ENCODE data around the gene MYH11. TPM values are rescaled to one million over a fixed set of nuclear protein-coding genes. Genes with fewer than 3 reads are reported as not detected.

Gene MYH11
- total RNA-seq, 1 experiment from 2014 or later, result not detected

DNA sequence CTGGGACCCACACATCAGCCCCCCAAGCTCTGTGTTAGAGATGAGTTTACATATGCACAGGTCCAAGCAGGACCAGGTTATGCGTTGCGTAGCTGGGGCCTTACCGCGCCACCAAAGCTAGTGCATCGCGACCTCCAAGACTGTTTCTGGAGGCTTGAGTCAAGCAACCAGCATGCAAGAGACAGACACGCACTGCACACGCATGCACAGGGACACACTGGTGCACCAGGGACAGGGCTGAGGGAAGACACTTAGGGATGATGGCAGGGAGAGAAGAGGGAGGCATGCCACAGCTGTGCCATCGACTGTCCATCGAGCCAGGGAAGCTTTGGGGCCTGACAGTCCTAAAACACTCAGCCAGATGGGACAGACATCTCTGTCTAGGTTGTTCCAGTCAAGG is 72.8 kb downstream of the MYH11 start:
- intact Hi-C loops (cut with micrococcal nuclease), result no loop called here
- BruUV-seq (replicated peaks), result no TSS peak
- DNase-seq (ENCODE audit: unreplicated experiment), result no peak
- ChIA-PET POLR2A (no interaction called here), CTCF (interaction anchor here (0.6 to 1.5 kb wide), 4 partner anchors 9 to 96 kb away, joined by 3 to 6 read pairs (median 5); no protein-coding TSS in a partner anchor)
- TF ChIP-seq, protein P1, sequence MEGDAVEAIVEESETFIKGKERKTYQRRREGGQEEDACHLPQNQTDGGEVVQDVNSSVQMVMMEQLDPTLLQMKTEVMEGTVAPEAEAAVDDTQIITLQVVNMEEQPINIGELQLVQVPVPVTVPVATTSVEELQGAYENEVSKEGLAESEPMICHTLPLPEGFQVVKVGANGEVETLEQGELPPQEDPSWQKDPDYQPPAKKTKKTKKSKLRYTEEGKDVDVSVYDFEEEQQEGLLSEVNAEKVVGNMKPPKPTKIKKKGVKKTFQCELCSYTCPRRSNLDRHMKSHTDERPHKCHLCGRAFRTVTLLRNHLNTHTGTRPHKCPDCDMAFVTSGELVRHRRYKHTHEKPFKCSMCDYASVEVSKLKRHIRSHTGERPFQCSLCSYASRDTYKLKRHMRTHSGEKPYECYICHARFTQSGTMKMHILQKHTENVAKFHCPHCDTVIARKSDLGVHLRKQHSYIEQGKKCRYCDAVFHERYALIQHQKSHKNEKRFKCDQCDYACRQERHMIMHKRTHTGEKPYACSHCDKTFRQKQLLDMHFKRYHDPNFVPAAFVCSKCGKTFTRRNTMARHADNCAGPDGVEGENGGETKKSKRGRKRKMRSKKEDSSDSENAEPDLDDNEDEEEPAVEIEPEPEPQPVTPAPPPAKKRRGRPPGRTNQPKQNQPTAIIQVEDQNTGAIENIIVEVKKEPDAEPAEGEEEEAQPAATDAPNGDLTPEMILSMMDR (IDR thresholded peaks at IDR 0.05; ENCODE audit: unreplicated experiment), result no peak
- Mint-ChIP-seq H3K27ac (ENCODE audit: low read depth, unreplicated experiment) (no peak overlapping the region), H3K36me3 (ENCODE audit: insufficient read depth, unreplicated experiment) (no peaks in the 10 kb centered on the region), H3K9me3 (ENCODE audit: unreplicated experiment) (no peaks in the 10 kb centered on the region), H3K4me3 (ENCODE audit: unreplicated experiment) (no peak overlapping the region), H3K27me3 (ENCODE audit: insufficient read depth, unreplicated experiment) (peaks cover 8% of the 10 kb centered on the region), H3K4me1 (ENCODE audit: insufficient read depth, unreplicated experiment) (no peaks in the 10 kb centered on the region)

DNA sequence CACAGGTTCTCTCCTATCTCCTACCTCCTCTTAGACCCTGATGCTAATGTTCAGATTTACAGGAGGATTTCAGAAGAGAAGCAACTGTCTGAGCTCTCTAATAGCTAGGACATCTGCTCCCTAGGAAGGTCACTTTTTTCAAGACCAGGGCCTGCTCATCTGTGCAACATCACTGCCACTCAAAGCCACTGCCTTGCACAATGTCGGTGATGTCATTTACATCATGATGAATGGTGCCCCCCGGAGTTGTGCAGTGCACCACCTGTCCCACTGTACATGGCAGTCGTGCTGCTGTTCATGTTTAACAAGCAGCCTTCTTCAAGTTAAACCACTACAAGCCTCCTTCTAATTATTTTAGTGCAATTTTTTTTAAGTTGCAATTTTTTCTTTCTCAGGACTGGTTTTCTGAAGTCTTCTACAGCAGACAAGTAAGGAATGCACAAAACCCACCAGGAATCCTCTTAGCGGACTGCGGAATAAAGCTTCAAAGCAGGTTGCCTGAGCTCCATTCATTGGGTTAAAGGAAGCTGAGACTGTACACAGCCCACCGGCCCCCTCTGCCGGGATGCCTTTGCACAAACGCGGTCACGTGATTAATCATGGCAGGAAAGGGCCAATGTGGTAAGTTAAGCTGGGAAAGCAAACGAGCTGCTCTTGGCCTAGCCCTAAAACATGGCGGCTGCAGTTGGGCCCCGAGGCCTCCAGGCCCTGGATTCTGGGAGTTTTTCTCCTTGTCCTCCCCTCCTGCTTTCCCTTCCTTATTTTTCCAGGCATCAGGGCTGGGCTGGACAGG is 74.1 kb downstream of the MYH11 start:
- ChIA-PET POLR2A (no interaction called here), CTCF (interaction anchor here (0.9 to 2.0 kb wide), 6 partner anchors 9 to 98 kb away, joined by 3 to 6 read pairs (median 4); no protein-coding TSS in a partner anchor)
- no peak for DNase-seq (ENCODE audit: unreplicated experiment)
- Mint-ChIP-seq H3K4me3 (ENCODE audit: unreplicated experiment) (no peak overlapping the region), H3K36me3 (ENCODE audit: insufficient read depth, unreplicated experiment) (no peaks in the 10 kb centered on the region), H3K27ac (ENCODE audit: low read depth, unreplicated experiment) (no peak overlapping the region), H3K9me3 (ENCODE audit: unreplicated experiment) (no peaks in the 10 kb centered on the region), H3K27me3 (ENCODE audit: insufficient read depth, unreplicated experiment) (no peaks in the 10 kb centered on the region), H3K4me1 (ENCODE audit: insufficient read depth, unreplicated experiment) (no peaks in the 10 kb centered on the region)
- TF ChIP-seq, protein P1 (IDR thresholded peaks at IDR 0.05; ENCODE audit: unreplicated experiment), result no peak
- intact Hi-C loops (cut with micrococcal nuclease), result no loop called here
- no TSS peak for BruUV-seq (replicated peaks)

DNA sequence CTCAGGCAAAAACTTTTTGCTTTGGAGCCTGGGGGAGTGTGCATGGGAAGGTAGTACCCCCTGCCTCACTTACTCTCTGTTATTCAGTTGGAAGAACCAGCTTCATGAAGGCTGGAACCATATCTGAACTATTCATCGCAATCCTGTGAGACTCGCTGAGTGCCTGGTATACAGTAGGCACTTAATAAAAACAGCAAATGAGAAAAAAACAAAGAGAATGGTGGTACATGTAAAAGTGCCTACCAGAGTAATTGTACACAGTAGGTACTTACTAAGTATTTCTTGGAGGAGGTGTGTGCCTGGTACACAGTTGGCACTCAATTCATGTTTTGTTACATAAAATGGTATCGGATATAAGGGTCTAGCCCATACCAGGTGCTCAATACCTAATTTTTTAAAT is 75.2 kb downstream of the MYH11 start:
- intact Hi-C loops (cut with micrococcal nuclease), result no loop called here
- Mint-ChIP-seq H3K4me1 (ENCODE audit: insufficient read depth, unreplicated experiment) (no peaks in the 10 kb centered on the region), H3K27ac (ENCODE audit: low read depth, unreplicated experiment) (no peak overlapping the region), H3K9me3 (ENCODE audit: unreplicated experiment) (no peaks in the 10 kb centered on the region), H3K36me3 (ENCODE audit: insufficient read depth, unreplicated experiment) (no peaks in the 10 kb centered on the region), H3K4me3 (ENCODE audit: unreplicated experiment) (no peak overlapping the region), H3K27me3 (ENCODE audit: insufficient read depth, unreplicated experiment) (peaks cover 5% of the 10 kb centered on the region)
- DNase-seq (ENCODE audit: unreplicated experiment), result no peak
- ChIA-PET CTCF (interaction anchor here (2.0 kb wide), 1 partner anchor 15 kb away, joined by 5 read pairs; no protein-coding TSS in a partner anchor), POLR2A (no interaction called here)
- BruUV-seq (replicated peaks), result no TSS peak
- TF ChIP-seq, protein P1 (IDR thresholded peaks at IDR 0.05; ENCODE audit: unreplicated experiment), result no peak

DNA sequence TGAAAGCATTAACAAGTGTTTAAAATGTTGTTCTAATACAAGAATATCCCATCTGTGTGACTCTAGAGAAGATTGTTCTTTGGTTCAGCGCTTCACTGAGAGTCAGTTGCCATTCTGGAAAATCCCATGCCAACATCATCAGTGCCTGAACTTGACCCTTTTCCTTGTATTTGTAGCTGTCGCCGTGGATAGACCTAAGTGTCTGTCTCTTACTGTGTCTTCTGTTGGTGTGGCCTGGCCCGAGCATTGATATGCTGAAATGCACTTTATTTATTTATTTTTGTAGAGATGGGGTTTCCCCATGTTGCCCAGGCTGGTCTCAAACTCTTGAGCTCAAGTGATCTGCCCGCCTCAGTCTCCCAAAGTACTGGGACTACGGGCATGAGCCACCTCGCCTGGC is 76.0 kb downstream of the MYH11 start:
- ChIA-PET POLR2A (no interaction called here), CTCF (interaction anchor here (0.5 kb wide), 1 partner anchor 68 kb away, joined by 3 read pairs; no protein-coding TSS in a partner anchor)
- Mint-ChIP-seq H3K27me3 (ENCODE audit: insufficient read depth, unreplicated experiment) (peaks cover 14% of the 10 kb centered on the region), H3K9me3 (ENCODE audit: unreplicated experiment) (no peaks in the 10 kb centered on the region), H3K4me1 (ENCODE audit: insufficient read depth, unreplicated experiment) (no peaks in the 10 kb centered on the region), H3K27ac (ENCODE audit: low read depth, unreplicated experiment) (no peak overlapping the region), H3K4me3 (ENCODE audit: unreplicated experiment) (no peak overlapping the region), H3K36me3 (ENCODE audit: insufficient read depth, unreplicated experiment) (no peaks in the 10 kb centered on the region)
- no TSS peak for BruUV-seq (replicated peaks)
- TF ChIP-seq, protein P1 (IDR thresholded peaks at IDR 0.05; ENCODE audit: unreplicated experiment), result no peak
- DNase-seq (ENCODE audit: unreplicated experiment), result no peak
- intact Hi-C loops (cut with micrococcal nuclease), result no loop called here
